NCI-H226 (cell line): ENCODE results near the gene SEM1.
"Not testable (repeated sequence)": the region's sequence is repeated elsewhere in the genome, so short reads cannot be mapped to it uniquely, and the experiment has no call there.

Experiments used
- DNase-seq: peaks from one replicate; pipeline ENCODE4 v3.0.0-alpha.2; 2015

The SEM1 gene

DNA sequence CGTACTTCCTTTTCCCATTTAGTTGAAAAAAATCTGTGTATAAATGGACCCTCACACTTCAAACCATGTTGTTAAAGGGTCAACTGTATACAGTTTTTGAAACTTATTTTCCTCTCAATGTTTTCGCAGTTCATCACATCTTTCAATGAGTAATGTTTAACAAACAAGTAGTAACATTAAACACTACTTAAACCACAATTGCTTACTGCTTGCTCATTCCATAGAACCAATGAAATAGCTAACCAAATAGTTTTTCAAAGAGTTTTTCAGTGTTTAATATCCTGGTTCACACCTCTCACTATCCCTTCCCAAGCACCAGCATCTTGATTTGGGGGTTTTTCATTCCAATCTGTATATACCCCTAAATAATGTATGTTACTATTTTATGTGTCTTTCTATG, 9.1 kb downstream of the SEM1 start:
- no peak for DNase-seq

DNA sequence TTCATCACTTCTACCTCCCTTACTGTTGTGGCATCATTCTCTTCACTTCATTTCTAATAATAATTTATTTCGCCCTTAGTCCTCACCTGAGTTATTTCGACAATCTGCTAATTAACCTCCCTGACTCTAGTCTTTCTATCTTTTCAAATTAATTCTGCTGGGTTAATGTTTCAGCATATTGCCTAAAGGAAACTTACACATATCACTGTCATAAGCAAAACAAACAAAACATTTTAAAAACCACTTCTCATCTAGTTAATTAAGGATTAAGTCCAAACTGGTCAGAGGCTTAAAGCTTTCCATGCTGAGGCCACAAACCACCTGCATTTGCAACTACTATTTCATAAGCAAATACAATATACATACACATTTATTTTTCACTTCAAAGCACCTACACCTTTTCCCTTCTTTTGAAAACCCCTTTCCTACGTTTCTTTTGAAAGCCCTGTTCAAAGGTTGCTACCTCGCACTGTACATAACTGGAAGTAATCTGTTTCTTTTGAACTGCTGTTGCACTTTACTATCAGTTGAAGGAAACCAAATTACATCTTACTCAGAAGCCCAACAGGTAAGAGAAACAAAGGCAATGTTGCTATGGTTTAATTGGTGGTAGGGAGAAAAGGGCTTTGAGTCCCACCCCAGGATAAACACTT, 10.3 kb downstream of the SEM1 start:
- DNase-seq: no peak

DNA sequence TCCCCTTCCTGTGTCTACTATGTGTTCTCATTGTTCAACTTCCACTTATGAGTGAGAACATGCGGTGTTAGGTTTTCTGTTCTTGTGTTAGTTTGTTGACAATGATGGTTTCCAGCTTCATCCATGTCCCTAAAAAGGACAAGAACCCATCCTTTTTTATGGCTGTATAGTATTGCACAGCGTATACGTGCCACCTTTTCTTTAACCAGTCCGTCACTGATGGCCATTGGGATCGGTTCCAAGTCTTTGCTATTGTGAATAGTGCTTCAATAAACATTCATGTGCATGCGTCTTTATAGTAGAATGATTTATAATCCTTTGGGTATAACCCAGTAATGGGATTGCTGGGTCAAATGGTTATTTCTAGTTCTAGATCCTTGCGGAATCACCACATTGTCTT, 11.2 kb downstream of the SEM1 start:
- not testable (repeated sequence) for DNase-seq

DNA sequence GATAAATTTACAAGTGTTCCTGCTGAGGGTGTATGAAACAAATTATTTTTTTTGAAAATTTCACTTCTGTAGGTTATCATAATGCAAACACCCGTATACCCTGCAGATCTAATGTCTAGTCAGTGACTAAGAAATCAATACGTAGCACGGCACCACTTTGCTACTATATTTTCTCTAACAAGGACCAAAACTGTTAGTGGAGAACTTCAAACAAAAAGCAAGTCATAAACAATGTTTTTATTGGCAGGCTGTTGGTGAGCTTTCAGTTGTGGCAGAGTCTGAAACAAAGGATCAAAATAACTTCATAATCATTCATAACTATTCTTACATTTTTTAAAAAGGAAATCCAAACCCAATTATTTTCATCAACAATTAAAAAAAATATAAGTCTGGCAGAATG, 11.8 kb downstream of the SEM1 start:
- no peak for DNase-seq

DNA sequence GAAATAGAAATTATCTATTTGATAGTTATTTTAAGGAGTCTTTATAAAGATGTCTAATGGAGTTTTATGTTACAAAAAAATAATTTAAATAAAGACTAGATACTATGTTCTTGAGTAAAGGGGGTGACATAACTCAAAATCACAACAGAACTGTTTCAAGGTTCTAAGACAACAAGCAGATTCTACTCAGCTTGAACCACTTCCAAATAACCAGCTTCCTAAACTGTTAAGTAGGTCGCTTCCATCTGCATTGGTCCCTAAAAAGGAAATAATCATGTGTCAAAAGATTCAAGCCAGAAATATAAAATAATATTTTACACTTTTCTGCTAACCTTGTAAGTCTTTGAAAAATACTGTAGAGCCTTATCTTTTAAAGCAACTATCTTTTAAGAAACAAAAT, 14.1 kb downstream of the SEM1 start:
- no peak for DNase-seq

DNA sequence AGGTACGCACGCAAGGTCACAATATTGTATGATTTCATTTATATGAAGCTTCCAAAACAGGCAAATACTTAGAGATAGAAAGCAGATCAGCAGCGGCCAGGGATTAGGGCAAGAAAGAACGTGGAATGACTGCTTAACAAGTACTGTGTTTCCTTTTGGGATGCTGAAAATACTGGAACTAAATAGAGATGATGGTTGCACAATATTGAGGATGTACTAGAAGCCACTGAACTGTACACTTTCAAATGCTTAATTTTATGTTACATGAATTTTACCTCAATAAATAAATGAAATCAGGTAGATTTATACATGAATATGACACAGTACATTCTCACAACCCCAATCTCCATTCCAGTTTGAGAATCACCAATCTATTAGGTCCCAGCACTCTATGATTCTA, 15.6 kb downstream of the SEM1 start:
- DNase-seq: no peak

DNA sequence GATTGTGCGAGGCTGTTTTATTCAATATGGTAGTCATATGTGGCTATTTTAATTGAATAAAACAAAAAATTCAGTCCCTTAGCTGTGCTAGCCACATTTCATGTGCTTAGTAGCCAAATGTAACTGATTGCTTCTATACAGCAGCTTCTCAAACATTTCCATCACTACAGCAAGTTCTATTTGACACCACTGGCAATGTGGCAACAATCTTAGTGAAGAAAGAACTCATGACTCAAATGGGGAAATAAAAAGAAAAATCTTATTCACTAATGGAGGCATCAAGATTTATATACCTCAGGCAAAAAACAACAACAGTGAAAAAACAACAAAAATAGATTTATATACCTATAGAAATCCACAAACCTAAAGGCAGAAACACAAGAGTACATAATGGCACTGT, 17.9 kb downstream of the SEM1 start:
- no peak for DNase-seq

DNA sequence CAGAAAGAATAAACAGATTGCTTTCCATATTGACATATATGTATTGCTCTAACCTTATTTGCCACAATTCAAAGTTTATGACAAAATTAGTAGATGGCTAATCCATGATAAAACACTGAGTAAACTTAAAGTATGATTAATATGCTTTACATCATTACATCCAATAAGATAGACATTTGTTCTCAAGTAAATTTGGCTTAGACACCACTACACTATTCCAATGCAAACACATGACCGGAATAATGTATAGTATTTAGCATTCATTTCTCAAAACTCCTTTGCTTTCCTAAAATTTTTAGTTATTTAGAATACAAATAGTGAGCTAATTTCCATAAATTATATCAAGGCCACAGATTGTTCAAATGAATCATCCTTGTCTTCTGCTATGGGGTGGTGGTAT, 20.2 kb downstream of the SEM1 start:
- DNase-seq: no peak

DNA sequence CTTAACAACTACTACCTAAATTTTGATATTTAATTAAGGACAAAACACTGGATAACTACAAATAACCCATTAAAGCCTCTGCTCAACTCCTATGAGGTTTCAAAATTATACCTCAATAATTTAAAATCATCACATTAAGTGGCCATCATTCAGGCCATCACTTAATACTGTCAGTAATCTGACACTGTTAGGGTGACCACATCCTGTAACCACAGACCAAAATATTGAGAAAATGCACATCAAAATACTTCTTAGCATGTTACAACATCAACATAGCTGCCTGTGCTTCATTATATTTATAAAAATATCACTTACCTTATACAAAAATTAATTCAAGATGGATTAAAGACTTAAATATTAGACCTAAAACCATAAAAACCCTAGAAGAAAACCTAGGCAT, 23.3 kb downstream of the SEM1 start:
- DNase-seq: no peak

DNA sequence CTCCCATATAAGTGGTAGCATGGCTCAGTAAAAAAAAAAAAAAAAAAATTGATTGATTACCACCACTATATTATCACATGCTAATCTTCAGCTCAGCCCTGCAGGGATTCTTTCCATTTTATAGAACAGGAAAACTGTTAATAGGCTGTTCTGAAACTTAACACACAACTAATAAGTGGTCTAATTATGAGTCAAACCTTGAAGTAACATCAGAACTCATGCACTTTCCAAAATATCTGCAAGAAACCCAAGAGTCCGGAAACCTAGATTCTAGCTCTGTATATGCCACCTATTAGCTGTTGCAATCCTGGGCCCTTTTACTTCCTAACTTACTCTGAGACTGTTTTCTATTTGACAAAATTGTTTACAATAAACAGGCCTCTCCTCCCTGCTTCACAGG, 23.9 kb downstream of the SEM1 start:
- DNase-seq: no peak

DNA sequence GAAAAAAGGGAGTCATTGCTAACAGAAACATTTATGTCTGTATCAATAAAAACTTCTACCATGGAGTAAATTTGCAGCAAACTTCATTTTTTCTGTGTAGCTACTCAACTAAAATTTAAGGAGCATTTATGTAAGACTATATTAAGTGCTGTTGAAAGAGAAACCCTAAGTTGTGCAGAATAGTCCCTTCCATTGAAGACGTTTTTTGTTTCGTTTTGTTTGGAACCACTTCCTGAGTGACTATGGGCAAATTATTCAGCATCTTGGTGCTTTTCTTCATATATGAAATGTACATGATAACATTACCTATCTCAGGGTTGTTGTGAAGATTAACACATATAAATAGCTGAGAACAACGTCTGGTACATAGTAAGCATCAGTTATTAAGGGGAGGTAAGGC, 24.3 kb downstream of the SEM1 start:
- DNase-seq: no peak

DNA sequence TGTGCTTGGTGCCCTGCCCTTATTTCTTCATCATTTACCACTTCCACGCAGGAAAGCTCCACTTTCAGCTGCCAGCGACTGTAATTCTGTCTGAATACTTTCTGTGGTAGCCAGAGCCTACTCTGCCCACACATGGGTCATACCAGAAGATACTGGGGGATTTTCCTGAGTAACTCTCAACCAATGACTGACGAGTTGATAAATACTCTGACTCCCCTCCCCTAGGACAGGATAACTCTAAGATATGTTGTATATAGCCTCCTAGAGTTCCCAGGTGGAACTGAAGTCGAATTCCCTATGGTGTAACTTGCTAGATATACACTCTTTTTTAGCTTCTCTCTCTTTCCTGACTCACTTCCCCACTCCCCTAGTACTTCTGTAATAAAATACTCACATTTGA, 29.8 kb downstream of the SEM1 start:
- DNase-seq: peak; percentile 78

DNA sequence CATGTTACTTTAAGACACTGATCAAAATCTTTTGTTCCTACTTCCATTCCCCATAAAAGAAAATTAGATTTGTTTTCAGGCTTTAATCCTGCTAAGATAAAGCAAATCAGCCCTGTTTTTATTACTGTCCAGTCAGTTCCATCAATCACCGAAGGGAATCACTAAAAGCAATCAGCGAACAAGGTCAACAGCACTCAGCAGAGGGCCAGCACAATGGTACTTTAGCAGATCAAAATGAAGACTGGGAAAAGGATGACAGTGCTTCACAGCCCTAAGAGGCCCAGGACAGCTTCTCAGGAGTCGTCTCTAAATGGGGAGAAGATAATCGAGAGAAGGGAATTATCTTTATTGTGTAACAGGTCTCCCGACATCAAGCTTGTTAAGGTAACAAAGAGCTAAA, 32.7 kb downstream of the SEM1 start:
- no peak for DNase-seq

DNA sequence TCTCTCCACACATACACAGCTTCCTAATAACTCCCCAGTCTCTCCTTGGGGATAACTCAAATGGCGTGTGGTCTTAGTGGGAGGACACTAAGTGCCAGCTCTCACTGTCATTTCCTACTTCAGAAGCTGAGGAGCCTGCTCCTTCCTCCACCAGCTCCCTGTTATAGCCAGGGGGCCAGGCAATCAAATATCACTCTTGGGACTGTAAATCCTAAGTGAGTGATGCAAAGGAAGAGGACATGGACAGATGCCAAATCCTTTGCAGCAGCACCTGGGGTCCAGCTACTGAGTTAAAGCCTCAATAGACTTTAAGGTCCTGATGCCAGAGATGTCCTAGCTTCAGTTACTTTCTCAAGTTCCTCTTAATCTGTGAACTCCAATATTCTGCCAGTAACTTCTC, 34.1 kb downstream of the SEM1 start:
- no peak for DNase-seq

DNA sequence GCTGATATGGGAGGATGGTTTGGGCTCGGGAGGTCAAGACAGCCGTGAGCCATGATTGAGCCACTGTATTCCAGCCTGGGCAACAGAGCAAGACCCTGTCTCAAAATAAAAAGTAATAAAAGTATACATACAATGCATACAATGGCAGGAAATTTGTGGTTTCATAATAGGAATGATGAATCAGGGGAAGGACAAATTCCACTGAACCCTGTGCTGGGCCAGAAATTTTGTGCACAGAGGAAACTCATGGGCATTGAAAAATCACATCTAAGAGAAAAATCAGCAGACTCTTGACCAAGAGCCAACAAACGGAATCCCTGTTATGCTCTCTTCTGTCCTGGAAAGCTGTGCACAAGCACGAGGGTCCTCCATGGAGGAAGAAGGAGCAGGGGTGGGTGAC, 35.1 kb downstream of the SEM1 start:
- DNase-seq: no peak

DNA sequence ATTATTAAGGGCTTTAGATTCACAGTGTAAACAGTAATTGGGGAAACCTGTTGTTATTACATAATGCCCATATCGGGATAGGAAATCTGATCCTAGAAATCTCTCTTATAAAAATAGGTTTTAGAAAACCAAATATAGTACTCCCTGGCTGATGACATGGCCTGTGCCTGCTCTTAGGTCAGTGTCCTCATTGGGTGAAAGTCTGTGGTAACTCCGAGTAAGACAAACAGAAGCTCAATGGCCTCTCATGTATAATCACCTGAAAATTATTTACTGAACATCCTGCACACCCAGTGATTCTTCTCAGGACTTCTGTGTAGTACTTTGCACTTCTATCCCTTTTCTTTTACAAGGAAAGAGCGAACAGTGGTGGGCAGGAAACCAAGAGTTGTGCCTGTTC, 37.8 kb downstream of the SEM1 start:
- no peak for DNase-seq

DNA sequence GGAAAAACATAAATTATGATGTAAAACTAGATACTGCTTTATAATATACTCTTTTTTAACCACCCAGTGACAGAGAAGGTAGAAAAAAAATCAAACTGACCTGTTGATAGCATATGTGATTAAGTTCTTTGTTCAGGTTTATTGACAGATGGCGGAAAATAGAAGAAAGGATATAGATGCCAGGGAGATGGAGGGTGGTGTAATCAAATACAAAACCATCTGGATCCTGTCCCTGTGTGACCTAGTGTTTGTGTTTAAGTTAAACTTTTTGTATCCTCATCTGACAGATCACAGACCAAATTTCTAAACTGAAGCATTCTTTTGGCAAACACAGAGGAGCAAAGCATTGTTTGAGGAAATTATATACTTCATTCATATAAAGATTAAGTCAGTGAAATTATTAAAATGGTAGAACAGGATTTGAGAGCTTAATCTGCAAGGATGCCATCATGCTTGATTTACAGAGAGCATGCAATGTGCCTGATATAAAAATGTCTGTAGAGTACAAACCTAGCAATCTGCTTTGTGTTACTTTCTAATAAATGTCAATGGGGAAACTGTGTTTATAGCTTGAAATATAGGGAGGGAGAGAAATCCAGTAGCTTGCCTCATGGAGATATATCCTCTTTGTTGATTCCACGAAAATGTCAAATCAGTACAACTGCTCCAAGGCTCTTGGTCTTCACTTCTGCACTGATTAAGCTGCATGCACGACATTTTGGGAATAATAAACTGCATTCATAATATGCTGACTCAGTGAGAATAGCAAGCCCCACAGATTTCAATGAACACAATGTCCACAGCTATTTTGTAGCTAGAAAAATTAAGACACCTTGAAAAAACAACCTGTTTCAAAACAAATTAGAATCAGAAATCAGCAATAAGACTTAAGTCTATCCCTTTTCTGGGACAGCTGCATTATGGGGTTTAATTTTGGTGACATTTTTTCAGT, 39.0 kb downstream of the SEM1 start:
- no peak for DNase-seq

DNA sequence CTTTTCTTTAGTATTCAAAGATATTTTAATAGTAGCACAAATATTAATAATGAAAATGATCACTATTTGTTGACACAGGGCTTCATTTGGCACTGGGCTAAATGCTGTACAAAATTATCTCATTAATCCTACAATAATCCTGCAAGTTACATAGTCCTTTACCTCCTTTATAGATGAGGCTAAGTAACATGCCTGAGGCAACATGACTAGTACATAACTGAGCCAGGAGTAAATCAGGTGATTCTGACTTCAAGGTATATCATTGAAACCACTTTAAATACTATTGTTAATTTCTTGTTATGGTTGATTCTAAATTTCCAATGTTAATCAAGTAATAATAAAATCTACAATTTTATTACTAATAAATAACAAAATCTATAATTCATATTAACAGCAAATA, 39.8 kb downstream of the SEM1 start:
- DNase-seq: no peak

DNA sequence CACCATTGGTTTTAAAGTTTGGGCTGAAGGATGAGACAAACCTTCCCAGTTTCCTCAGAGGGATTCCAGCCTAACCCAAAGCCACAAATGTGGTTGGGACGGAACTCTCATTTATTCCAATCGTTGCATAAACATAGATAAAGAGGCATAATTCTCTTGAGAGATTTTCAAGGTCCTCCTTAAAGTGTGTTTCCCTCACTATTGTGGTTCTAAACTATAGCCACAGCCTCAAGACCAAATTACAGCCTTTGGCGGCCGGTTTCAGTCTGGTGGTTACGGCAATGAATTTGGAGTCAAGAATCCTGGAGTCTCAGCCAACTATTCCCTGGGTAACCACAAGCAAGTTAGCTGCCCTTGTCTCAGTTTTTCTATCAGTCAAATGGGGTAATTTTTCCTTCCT, 42.6 kb downstream of the SEM1 start:
- DNase-seq: no peak

DNA sequence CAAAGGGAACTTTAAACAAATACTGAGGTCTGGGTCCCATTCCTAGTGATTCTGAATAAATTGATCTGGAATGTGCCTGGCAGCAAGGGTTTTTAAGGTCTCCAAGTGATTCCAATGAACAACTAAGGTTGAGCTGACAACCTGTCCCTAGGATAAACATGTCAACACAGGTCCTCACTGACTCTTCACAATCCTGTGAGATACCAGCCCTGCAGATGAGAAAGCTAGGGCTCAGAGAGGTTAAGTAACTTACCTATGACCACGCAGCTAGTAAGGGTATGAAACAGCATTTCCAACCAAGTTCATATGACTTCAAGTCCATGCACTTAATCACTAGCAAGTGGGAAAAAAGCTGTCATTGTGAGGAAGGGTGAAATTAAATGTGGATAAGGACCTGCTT, 44.0 kb downstream of the SEM1 start:
- DNase-seq: no peak

DNA sequence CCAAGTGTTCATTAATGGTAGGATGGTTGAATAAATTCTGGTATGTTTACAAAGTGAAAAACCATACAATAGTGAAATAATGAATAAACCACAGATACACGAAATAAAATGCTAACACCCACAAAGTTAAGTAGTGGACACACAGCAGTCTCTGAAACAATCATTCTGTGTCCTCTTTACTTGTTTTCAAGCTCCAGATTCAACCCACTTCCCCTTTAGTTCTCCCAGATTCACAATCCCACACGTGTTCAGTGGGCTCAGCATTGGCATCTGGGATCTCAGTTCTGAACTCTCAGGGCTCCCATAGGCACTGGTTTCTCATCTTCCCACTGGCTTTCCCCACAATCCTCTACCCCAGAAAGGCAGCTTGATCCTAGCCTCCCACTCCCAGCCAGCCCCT, 44.9 kb downstream of the SEM1 start:
- no peak for DNase-seq

DNA sequence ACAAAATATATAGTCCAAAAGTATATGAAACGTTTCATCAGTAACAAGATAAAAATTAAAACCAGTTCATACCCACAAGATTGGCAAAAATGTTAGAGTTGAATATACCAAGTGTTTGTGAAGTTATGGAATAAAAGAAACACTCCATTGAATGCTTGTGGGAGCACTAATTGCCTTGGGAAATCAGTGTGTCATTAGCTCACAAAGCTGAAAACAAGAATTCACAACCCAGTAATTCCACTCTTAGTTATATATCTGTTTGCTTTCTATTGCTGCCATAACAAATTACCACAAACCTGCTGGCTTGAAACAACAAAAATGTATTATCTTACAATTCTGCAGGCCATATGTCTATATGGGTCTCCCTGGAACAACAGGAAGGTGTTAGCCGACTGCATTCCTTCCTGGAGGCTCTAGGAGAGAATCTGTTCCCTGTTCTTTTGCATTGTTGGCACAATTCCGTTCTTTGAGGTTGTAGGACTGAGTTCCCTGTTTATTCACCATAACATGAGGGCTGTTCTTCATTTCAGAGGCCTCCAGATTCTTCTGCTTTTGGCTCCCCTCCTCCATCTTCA, 45.7 kb downstream of the SEM1 start:
- no peak for DNase-seq

DNA sequence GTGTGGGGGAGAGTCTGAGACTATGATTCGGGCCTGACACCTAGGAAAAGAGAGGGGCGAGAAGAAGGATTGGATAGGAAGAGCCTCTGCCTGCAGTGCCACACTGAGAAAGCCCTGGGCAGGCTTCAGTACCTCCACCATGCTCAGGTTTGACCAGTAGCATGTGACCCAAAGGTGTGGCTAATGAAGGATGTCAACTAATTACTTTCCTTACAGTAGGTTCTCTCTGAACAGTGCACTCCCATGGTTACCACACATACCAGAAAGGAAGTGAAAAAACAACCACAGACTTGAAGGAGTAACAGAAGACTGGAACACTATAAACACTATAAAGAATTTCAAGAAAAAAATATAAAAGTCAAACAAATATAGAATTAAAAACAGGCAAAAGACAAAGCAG, 46.2 kb downstream of the SEM1 start:
- DNase-seq: no peak

DNA sequence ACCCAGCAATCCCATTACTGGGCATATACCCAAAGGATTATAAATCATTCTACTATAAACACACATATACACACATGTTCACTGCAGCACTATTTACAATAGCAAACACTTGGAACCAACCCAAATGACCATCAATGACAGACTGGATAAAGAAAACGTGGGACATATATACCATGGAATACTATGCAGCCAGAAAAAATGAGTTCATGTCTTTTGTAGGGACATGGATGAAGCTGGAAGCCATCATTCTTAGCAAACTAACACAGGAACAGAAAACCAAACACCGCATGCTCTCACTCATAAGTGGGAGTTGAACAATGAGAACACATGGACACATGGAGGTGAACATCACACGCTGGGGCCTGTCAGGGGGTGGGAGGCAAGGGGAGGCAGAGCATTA, 47.5 kb downstream of the SEM1 start:
- DNase-seq: not testable (repeated sequence)
